HG02884 (cell line): ENCODE results near the gene C1orf198.

Experiments used
- ATAC-seq: cut with Tn5 transposase; IDR thresholded peaks from one replicate; pipeline ENCODE4 v1.9.1; 2021; ENCODE audit warnings: mild to moderate bottlenecking, moderate library complexity; ENCODE audit not compliant: unreplicated experiment

C1orf198 gene

DNA sequence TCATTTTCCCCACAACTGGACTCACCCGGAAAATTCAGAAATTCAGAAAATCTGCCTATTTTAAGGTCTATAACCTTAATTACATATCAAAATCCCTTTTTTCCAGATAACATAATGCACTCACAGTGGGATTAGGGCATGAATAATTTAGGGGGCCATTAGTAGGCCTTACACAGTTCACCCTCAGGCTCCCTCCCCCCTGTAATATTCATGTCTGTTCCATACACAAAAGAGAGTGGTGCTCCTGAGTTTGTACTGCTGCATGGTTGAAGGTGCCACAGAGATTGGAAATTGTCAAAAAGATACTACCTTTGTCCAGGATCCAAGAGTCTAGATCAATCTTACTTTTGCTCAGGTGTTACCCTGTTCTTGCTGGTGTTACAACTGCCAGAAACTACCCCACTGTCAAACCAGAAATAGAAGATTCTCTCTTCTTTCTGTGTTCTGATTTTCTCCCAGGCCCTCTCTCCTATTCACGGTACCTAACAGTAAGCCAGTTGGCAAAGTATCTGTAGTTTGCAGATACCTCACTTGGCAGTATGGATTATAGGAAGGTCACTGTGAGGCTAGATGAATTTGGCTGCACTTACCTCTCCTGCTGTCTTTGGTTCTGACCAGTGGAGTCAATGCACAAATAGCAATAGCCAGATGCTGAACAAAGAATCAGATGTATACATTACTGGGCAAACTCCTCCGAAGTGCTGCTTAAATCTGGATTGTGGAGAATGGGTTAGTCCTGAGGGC is 53.2 kb downstream of the C1orf198 start:
- no peak for ATAC-seq

- ATAC-seq = no peak
Measured at GRCh38 chr1:230812568-230812967, 55.8 kb downstream of the C1orf198 start.

DNA sequence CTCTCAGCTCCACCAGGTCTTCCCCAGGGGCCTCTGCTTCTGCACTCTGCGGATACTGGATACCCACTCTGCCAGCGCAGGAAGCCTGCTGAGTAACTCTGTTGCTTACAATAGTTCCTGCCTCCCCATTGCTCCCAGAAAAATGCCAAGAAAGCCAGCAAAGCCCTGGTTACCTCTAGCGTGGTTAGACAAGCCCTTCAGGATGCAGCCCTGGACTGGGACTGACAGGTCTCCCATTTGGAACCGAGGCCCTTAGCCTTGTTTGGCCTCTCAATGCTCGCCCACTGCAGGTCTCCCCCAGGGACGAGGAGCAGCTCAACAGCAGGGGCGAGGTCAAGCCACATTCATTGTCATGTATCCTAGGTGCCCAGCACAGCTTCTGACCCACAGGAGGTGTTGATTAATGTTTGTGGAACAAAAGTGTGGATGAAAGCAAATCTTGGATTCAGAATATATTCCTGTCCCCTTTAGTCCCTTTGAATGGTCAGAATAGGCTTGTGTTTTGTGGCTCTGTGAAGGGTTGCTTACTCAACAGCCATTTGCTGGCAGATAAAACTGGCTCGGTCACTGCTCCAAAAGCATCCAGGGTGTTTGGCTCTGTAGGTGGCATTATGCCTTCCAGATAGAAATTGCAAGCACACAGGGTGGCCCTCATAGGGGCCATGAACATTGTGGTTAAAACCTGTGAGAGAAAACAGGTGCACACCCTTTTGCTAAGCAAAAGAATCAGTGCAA is 58.9 kb downstream of the C1orf198 start:
- ATAC-seq = no peak

GRCh38 chr1:230808281-230808872 is 59.9 kb downstream of the C1orf198 start:
- ATAC-seq = no peak

DNA sequence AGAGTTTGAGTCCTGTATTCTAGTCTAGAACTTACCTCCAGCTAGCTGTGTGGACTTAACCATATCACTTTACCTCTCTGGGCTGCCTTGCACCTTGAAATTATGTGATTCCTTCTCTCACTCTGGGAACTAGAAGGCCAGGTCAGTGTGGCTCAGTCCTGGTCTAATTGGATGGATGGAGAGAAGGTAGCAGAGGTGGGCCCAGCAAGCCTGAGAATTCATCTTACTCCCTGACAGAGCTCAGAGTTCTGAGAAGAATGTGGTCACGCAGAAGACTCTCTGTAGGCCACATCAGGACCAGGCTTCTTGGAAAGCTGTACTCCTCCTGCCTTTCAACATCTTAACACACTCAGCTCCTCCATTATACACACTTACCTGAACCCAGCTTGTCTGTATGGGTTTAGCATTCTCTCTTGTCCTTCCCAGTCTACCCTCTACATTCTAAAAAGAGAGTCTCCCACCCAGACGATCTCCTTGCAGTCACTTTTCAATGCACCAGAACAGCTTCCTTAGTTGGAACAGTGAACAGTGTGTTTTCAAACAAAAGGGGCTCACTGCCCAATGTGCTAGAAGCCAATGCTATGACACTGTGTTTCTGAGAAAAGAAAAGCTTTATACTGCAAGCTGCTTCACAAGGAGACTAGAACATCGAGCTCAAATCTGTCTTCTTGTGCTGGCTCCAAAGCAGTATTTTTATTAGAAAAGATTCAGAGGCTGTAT is 60.6 kb downstream of the C1orf198 start:
- no peak for ATAC-seq

DNA sequence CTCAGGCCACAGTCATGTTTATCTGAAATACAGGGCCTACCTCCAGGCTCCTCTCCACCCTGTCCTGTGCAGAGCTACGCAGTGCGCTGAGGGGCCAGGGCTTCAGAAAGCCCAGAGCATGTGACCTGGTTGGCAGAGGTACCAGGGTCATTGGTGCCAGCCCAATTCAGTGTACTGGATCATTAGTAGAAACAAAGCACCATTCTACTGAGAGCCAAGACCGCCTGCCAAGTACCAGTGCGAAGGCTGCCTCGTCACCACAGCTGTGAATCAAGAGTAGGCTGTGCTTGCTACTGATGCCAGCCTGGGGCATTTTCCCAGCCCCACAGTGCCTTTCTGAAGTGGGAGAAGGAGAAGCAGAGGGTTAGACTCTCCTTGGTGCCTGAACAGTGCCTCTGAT is 61.3 kb downstream of the C1orf198 start:
- ATAC-seq = no peak

GRCh38 chr1:230806552-230806951 is 61.8 kb downstream of the C1orf198 start:
- ATAC-seq = no peak

DNA sequence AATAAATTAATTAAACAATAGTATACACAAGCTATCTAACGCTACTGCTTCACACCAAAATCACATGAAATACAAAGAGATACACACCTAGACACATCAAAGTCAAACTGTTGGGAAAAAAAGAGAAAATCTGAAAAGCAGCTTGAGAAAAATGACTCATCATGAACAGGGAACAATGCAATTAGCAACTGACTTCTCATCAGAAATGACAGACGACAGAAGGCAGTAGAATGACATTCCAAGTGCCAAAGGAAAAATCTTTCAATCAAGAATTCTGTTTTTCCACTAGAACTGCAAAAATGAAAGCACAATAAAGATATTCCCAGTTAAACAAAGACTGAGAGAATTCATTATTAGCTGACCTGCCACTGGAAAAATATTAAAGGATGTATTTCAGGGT is 63.9 kb downstream of the C1orf198 start:
- no peak for ATAC-seq

- no peak for ATAC-seq
Measured at GRCh38 chr1:230800891-230801840, 67.2 kb downstream of the C1orf198 start.

GRCh38 chr1:230798491-230798890 is 69.8 kb downstream of the C1orf198 start:
- ATAC-seq = no peak

GRCh38 chr1:230797942-230798365 is 70.4 kb downstream of the C1orf198 start:
- no peak for ATAC-seq

- no peak for ATAC-seq
Measured at GRCh38 chr1:230797376-230797920, 70.9 kb downstream of the C1orf198 start.

- ATAC-seq = no peak
Measured at GRCh38 chr1:230796626-230797025, 71.7 kb downstream of the C1orf198 start.

- no peak for ATAC-seq
Measured at GRCh38 chr1:230794871-230795605, 73.3 kb downstream of the C1orf198 start.

DNA sequence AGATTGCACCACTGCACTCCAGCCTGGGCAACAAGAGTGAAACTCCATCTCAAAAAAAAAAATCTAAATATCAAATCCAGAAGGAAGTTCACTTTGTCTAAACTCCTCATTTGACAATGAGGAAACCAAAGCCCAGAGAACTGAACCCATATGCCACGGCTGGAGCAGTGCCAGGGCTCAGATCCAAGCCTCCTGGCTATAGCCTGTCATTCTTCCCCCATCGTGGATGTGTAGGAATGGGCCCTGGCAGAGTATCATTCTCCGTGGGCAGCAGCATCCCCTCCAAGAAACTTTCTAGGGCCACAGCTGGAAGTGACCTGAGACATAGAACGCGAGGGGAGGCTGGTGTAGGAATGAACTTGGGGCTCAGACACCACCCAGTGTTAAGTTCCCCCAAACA is 73.9 kb downstream of the C1orf198 start:
- no peak for ATAC-seq

GRCh38 chr1:230793463-230793745 is 74.9 kb downstream of the C1orf198 start:
- ATAC-seq = no peak

- ATAC-seq = no peak
Measured at GRCh38 chr1:230792691-230793462, 75.4 kb downstream of the C1orf198 start.

GRCh38 chr1:230791986-230792564 is 76.2 kb downstream of the C1orf198 start:
- no peak for ATAC-seq
